Stimulated activated CD4-positive, alpha-beta T cell treated with anti-CD3 and anti-CD28 coated beads, Interleukin-15, amount 100 ng/mL, for 24 hours (primary cell): ENCODE data around the gene NDUFS1.
"Not testable (repeated sequence)": the region's sequence is repeated elsewhere in the genome, so short reads cannot be mapped to it uniquely, and the experiment has no call there.

Experiments
- DNase-seq: peaks from one replicate; pipeline ENCODE4 v3.0.0-alpha.2; 2020

Gene NDUFS1

GRCh38 chr2:206159346-206160124, at the start of gene NDUFS1, which contains the start of gene EEF1B2:
Gene NDUFS1 (minus strand): TSS chr2:206159444. CDS start chr2:206153678, 5,766 bp downstream.
Gene EEF1B2 (plus strand): TSS chr2:206159895. CDS start chr2:206159980, 85 bp downstream.
- peak; percentile 98 for DNase-seq

DNA sequence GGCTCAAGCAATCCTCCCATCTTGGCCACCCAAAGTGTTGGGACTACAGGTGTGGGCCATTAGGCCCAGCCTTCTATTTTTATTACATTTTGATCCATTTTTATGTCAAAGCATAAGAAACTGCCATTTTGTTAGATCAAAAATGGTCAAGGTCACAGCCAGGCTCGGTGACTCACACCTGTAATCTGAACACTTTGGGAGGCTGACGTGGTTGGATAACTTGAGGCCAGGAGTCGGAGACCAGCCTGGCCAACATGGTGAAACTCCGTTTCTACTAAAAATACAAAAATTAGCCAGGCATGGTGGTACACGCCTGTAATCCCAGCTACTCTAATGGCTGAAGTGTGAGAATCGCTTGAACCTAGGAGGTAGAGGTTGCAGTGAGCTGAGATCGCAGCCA, 49.7 kb upstream of the NDUFS1 start:
- DNase-seq, result no peak

DNA sequence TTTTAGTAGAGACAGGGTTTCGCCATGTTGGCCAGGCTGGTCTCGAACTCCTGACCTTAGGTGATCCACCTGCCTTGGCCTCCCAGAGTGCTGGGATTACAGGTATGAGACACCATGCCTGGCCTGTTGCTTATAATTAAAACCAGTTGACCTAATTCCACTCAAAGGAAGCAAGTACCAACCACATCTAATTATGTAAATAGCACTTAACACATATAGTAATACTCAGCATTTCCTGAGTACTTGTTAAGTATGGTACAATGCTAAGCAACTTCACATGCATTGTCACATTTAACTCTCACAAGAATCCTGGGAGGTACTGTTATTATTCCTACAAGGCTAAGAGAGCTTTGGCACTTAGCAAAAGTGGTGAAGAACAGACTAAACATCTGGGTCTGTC, 48.1 kb upstream of the NDUFS1 start:
- not testable (repeated sequence) for DNase-seq

GRCh38 chr2:206204710-206205109, 45.5 kb upstream of the NDUFS1 start:
- no peak for DNase-seq

GRCh38 chr2:206203331-206203730, 44.1 kb upstream of the NDUFS1 start:
- no peak for DNase-seq

GRCh38 chr2:206202446-206202845, 43.2 kb upstream of the NDUFS1 start:
- no peak for DNase-seq

GRCh38 chr2:206201075-206201848, 42.0 kb upstream of the NDUFS1 start:
- no peak for DNase-seq

DNA sequence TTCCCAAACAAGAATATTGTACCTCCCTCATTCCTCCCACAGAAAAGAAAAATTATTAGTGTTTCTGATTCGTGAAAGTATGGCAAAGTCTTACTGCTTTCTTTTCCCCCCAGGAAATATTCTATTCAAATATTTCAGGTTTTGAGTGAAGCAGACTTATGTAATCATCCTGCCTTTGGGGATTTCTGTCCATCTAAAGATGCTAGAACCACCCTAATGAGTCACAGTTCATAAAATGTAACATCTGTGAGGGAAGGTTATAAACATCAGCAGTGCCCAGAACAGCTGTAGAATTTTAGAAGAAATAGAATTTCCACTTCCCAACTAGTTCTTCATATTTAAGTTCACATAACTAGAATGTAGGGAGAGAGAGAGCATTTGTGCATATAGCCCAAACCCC, 39.4 kb upstream of the NDUFS1 start:
- DNase-seq, result no peak

DNA sequence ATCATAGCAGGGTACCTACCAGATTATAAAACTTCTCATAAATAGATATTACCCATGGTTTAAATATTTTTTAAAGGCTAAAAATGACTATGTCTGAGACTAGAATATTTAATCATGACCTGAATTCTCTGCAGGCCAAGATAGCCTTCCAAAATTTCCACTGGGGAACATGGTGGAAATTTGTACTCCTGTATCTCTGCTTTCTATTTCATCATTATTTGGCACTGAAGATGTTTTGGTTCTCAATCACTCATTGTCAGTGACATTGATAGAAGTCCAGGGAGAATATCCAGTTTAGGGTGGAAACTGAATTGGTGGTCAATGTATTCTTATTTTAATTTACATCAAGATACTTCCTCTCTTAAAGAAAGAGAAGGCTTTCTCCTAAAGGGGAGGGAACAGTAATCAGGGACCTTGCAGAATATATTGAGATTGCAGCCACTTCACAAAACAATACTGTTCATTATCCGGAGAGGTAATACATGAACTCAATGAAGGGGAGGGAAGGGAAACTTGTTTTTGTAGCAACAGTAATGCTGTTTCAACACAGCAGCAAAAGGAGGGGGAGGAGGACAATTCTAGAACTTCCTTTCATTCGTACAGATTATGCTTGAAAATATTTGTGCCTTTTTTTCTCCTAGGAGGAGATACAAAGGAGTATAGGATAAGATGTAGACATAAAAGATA, 34.6 kb upstream of the NDUFS1 start:
- DNase-seq, result no peak

DNA sequence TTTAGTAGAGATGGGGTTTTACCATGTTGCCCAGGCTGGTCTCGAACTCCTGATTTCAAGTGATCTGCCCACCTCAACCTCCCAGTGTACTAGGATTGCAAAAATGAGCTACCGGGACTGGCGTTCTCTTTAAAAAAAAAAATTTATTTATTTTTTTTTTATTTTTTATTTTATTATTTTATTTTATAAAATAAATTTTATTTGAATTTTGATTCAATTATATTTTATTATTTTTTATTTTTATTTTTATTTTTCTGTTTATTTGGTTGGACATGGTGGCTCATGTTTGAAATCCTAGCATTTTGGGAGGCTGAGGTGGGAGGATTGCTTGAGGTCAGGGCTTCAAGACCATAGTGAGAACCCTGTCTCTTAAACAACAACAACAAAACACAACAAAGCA, 32.9 kb upstream of the NDUFS1 start:
- no peak for DNase-seq

DNA sequence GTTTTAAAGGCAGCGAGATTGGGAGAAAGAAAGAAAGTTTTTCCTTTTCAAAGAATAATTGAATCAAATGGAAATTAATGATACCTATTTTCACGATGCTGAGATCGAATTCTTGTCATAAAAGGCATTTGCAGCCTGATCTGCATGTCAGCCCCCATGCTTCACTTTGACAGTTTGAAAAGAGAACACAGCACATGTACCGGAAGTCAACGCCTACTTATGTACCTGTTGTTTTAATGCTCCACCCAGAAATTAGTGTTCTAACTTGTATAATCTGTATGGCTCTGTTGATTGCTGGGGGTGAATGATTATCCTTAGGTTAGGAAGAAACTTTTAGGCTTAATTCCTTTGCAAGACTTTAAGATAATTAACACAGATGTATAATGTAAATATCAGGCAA, 31.4 kb upstream of the NDUFS1 start:
- DNase-seq, result no peak

GRCh38 chr2:206190111-206190510, 30.9 kb upstream of the NDUFS1 start:
- no peak for DNase-seq

DNA sequence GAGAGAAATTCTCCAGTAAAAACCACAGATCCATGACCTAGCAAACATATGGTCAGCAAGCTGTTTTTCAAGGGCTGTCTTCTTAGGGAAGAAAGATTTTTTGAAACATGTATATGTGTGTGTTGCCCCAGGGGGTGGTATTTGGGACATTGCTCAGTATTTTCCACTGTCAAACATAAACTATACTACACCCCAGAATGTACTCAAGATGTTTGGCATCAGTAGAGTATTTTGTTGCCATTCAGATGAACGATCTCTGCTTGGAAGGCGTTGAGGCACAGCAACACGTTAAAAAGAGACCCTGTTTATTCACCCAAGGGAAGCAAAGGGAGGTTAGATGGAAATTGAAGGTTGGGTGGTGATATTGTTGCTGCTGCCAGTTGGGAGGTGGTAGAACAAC, 30.4 kb upstream of the NDUFS1 start:
- DNase-seq, result no peak

DNA sequence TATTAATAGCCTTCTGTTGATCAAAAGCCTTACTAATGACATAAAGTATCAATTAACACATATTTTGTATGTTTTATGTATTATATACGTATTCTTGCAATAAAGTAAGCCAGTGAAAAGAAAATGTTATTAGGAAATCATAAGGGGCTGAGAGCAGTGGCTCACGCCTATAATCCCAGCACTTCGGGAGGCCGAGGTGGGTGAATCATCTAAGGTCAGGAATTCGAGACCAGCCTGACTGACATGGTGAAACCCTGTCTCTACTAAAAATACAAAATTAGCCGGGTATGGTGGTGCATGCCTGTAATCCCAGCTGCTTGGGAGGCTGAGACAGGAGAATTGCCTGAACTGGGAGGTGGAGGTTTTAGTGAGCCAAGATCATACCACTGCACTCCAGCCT, 22.3 kb upstream of the NDUFS1 start:
- DNase-seq, result not testable (repeated sequence)

DNA sequence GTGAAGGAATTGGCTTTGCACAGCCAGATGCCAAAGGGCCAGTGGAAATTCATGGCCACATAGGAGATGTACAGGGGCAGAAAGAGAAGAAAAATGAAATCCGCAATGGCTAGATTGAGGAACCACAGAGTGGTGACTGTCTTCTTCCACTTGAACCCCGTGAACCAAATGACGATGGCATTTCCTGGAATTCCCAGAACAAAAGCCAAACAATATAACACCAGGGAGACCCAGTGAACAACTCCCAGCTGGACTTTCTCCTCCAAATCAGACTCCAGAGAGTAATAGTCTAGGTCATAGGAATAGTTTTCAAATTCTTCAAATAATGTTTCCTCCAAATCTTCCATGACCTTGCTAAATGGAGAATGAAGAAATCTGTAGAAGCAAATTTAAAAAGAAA, 17.7 kb upstream of the NDUFS1 start:
- no peak for DNase-seq

GRCh38 chr2:206176121-206176520, 16.9 kb upstream of the NDUFS1 start:
- no peak for DNase-seq

DNA sequence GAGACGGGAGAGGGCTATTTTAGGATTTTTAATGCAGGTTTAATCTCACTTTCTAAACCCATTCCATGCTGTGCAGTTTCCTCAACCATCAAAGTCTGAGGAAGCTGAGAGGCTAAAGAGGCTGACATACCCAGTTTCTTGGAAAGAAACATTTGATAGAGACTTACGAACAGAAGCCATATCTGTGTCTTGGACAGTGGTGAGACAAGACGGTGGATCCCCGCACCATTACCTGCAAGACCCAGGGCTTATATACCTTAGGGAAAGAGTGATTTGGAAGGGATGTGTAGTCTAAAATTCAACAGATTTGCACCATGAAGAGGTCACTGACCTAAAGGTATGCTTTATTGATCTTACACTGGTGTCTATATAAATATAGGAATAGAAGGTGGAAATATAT, 13.9 kb upstream of the NDUFS1 start:
- DNase-seq, result no peak

- not testable (repeated sequence) for DNase-seq
These were observed 12.6 kb upstream of the NDUFS1 start for GRCh38 chr2:206171624-206172397.

DNA sequence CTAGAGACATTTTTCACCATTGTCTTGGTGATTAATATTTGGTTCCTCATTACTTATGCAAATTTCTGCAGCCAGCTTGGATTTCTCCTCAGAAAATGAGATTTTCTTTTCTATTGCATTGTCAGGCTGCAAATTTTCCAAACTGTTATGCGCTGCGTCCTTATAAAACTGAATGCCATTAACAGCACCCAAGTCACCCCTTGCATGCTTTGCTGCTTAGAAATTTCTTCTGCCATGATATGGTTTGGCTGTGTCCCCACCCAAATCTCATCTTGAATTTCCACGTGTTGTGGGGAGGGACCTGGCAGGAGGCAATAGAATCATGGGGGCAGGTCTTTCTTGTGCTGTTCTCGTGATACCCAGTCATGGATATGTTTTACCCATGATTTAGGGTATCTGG, 9.0 kb upstream of the NDUFS1 start:
- DNase-seq, result not testable (repeated sequence)

DNA sequence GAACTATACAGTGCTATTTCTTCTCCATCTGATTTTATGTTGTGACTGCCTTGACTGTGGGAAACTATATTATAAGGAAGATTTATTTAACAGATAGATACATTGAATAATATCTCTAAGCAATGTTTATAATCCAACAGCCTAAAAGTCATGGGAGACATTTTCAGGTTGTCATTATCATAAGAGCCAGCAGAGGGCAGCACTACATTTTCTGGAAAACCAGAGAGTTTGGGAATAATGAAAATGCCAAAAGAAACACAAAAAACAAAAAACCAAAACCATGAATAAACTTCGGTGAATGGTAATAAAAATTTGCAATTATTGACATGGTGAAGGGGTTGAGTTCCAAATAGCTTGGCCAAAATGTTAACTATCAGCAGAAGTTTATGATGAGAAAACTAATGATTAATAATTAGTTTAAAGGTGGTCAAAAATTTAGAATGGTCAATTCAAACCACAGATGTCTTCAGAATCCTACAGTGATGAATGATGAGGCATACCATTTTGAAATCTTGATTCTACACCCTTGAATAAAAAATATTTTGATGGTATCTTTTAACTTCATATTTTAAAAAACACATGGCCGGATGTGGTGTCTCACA, 5.1 kb upstream of the NDUFS1 start:
- DNase-seq, result peak; percentile 25

DNA sequence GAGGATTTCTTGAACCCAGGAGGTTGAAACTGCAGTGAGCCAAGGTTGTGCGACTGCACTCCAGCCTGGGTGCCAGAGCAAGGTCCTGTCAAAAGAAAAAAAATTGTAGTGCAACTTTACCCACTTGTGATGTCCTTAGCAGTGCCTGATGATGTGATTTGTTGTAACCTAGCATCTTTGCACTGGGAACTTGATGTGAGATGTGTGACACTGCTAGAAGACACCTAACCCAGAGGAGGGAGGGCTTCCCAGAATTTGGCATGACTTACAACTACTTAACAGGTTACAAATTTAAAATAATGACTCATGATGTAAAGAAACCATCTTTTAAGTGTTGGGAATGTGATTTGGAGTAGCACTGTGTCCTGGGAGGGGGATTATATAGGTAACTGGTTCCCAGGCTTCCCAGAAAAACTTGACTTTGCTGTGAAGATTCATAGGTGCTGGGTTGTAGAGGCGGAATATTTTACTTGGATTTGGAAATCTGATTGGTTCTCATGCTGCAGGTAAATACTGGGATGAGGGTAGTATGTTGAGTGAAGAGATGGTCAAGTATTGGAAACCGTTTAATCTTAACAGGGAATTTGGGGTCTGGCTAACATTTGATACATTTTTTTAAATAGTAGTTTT, 4.1 kb upstream of the NDUFS1 start:
- no peak for DNase-seq

DNA sequence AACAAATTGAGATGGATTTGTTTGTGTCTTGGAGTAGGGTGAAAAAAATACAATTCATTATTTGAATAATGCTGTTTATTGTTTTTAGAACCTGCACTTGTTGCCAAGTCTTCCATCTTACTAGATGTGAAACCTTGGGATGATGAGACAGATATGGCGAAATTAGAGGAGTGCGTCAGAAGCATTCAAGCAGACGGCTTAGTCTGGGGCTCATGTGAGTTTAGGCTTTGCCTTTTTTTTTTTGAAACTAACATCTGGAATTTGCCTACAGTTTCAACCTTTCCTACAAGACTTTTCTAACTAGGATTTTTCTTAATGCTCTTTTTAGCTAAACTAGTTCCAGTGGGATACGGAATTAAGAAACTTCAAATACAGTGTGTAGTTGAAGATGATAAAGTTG, 3.2 kb upstream of the NDUFS1 start:
- not testable (repeated sequence) for DNase-seq
